K562 (cell line): Measurements from ENCODE around the gene ZSWIM1. TPM values are rescaled to one million over a fixed set of nuclear protein-coding genes. Genes with fewer than 3 reads are reported as not detected.
A peak's percentile ranks its signal among the peaks of the same experiment; 100 is the strongest.

Experiments
- ARNT ChIP-seq, 2 experiments: fragments of 450-650 bp; IDR thresholded peaks; 2 replicates each; pipeline ENCODE4 v1.6.1; 2016; ENCODE audit warnings: mild to moderate bottlenecking in 1 of 2
- ATF3 ChIP-seq, 2 experiments: fragments of 450-650 bp in 1 of 2; sonication (generic) in 1 of 2; formaldehyde crosslinking in 1 of 2; IDR thresholded peaks in 1 of 2; conservative IDR thresholded peaks in 1 of 2; 2 replicates each; pipeline versions ENCODE4 v1.6.1 to v1.8.1; 2016 to 2023; ENCODE audit warnings: mild to moderate bottlenecking in 2 of 2, moderate library complexity in 2 of 2, inconsistent platforms in 1 of 2, missing genetic modification reagents in 1 of 2
- CHD4 ChIP-seq: fragments of 200-600 bp; sonication (generic); IDR thresholded peaks from 3 replicates; pipeline ENCODE4 v1.6.1; 2012; ENCODE audit warnings: low read depth, mild to moderate bottlenecking, mixed read lengths, low read length, inconsistent platforms; ENCODE audit not compliant: insufficient read depth, insufficient replicate concordance, poor library complexity, severe bottlenecking
- CTBP1 ChIP-seq: fragments of 450-650 bp; IDR thresholded peaks from 2 replicates; pipeline ENCODE4 v1.6.1; 2016; ENCODE audit warnings: borderline replicate concordance
- EP400 ChIP-seq: fragments of 450-650 bp; IDR thresholded peaks from 2 replicates; pipeline ENCODE4 v1.6.1; 2017; ENCODE audit warnings: antibody characterized with exemption, mild to moderate bottlenecking, moderate library complexity
- ETV5 ChIP-seq: sonication (generic); formaldehyde crosslinking; IDR thresholded peaks from 2 replicates; pipeline ENCODE4 v1.4.0; 2020; ENCODE audit warnings: low read depth, mild to moderate bottlenecking, missing genetic modification reagents
- FOXO4 ChIP-seq: fragments of 450-650 bp; formaldehyde crosslinking; IDR thresholded peaks from 2 replicates; pipeline ENCODE4 v1.4.0; 2020; ENCODE audit warnings: mild to moderate bottlenecking, moderate library complexity
- GABPA ChIP-seq: fragments of 200-800 bp; sonication (Bioruptor generic); conservative IDR thresholded peaks from 2 replicates; pipeline ENCODE4 v1.6.1; 2016; ENCODE audit warnings: low read depth, missing genetic modification characterization, missing compliant biosample characterization
- L3MBTL2 ChIP-seq: fragments of 450-650 bp; IDR thresholded peaks from 2 replicates; pipeline ENCODE4 v1.6.1; 2016; ENCODE audit warnings: mild to moderate bottlenecking, moderate library complexity
- MBD1 ChIP-seq: fragments of 250-450 bp; sonication (Bioruptor Pico); IDR thresholded peaks from 2 replicates; pipeline ENCODE4 v1.8.0; 2022; ENCODE audit warnings: inconsistent platforms
- MCM2 ChIP-seq: fragments of 450-650 bp; IDR thresholded peaks from 2 replicates; pipeline ENCODE4 v1.6.1; 2017; ENCODE audit warnings: low read depth, mild to moderate bottlenecking
- MED1 ChIP-seq: sonication (generic); formaldehyde crosslinking; IDR thresholded peaks from 2 replicates; pipeline ENCODE4 v1.8.1; 2023; ENCODE audit warnings: missing genetic modification reagents, borderline replicate concordance
- MLLT1 ChIP-seq, 2 experiments: fragments of 450-650 bp; IDR thresholded peaks; 2 replicates each; pipeline ENCODE4 v1.6.1; 2016
- NFIX ChIP-seq: fragments of 250-450 bp; sonication (Bioruptor Pico); IDR thresholded peaks from 2 replicates; pipeline ENCODE4 v1.4.0; 2020; ENCODE audit warnings: low read depth, mild to moderate bottlenecking, moderate library complexity
- PHF21A ChIP-seq: fragments of 450-650 bp; IDR thresholded peaks from 2 replicates; pipeline ENCODE4 v1.6.1; 2017; ENCODE audit warnings: low read depth, borderline replicate concordance
- PPARD ChIP-seq: fragments of 250-450 bp; sonication (Bioruptor Pico); IDR thresholded peaks from 2 replicates; pipeline ENCODE4 v1.8.0; 2022; ENCODE audit warnings: inconsistent platforms, mild to moderate bottlenecking, moderate library complexity
- PRPF4 ChIP-seq: fragments of 200-400 bp; formaldehyde crosslinking; IDR thresholded peaks from one replicate; pipeline ENCODE4 v1.6.1; 2017; ENCODE audit warnings: low read length, low read depth, mild to moderate bottlenecking; ENCODE audit not compliant: insufficient read depth, poor library complexity, severe bottlenecking
- SIN3B ChIP-seq: fragments of 450-650 bp; IDR thresholded peaks from 2 replicates; pipeline ENCODE4 v1.6.1; 2017; ENCODE audit warnings: low read depth, mild to moderate bottlenecking, moderate library complexity
- SMARCA5 ChIP-seq: fragments of 450-650 bp; IDR thresholded peaks from 2 replicates; pipeline ENCODE4 v1.6.1; 2016
- TEAD4 ChIP-seq, 2 experiments: sonication (generic) in 1 of 2; formaldehyde crosslinking in 1 of 2; IDR thresholded peaks; 2 replicates each; pipeline versions ENCODE4 v1.6.1 to v1.8.0; 2012 to 2022; ENCODE audit warnings: borderline replicate concordance in 1 of 2, inconsistent platforms in 1 of 2, low read length in 1 of 2, mild to moderate bottlenecking in 1 of 2, missing genetic modification reagents in 1 of 2
- ZNF263 ChIP-seq: sonication (generic); formaldehyde crosslinking; IDR thresholded peaks from 2 replicates; pipeline ENCODE4 v1.8.0; 2022; ENCODE audit warnings: mild to moderate bottlenecking, missing genetic modification reagents, borderline replicate concordance
- ZZZ3 ChIP-seq: fragments of 450-650 bp; IDR thresholded peaks from 2 replicates; pipeline ENCODE4 v1.6.1; 2016; ENCODE audit warnings: antibody characterized with exemption, mild to moderate bottlenecking, moderate library complexity
- polyA plus RNA-seq, 8 experiments: library from polyadenylated mRNA; depleted of rRNA in 4 of 8; stranded (reverse) in 5 of 8; unstranded in 3 of 8; fragments of >200 nt; fragmentation: Nextera tagmentation in 2 of 8; fragmentation: Illumina TruSeq in 1 of 8; extraction: Ambion mirVana in 2 of 8; extraction: Trizol in 1 of 8; gene quantifications; 2 replicates each; pipeline versions ENCODE4 v1.2.1 to v1.2.3, GENCODE V29; 2011 to 2014; ENCODE audit warnings: inconsistent platforms in 1 of 8, missing spikeins in 1 of 8
- total RNA-seq, 7 experiments: library from RNA; depleted of rRNA in 6 of 7; stranded (reverse); fragments of >200 nt in 6 of 7; fragmentation: Illumina TruSeq in 2 of 7; extraction: Trizol in 2 of 7; gene quantifications; 2 replicates each; pipeline versions ENCODE4 v1.2.1 to v1.2.3, GENCODE V29; 2011 to 2021; ENCODE audit warnings: low replicate concordance in 1 of 7

ZSWIM1 gene
- total and polyA plus RNA-seq, 9 of the 15 experiments (the other 6 are each of a cell fraction or from before 2014, with no cell fraction given): 2.5 to 15.6 (median 9.5) TPM

- no peak for TF ChIP-seq SIN3B
- TF ChIP-seq ZNF263: no peak
- TF ChIP-seq ARNT (IDR thresholded peaks at IDR 0.05): no peak
- TF ChIP-seq NFIX: no peak
- TF ChIP-seq ATF3 (IDR thresholded peaks at IDR 0.05): peak; percentile 73
- no peak for TF ChIP-seq ATF3 (CRISPR knock-in tag; conservative IDR thresholded peaks at IDR 0.05)
- TF ChIP-seq PRPF4: no peak
- TF ChIP-seq ETV5 (CRISPR knock-in tag): no peak
- TF ChIP-seq GABPA (tag): 0 out of 2 replicates have a peak, but pooled peaks have one; percentile 29
- no peak for TF ChIP-seq MCM2
- TF ChIP-seq ZZZ3: no peak
- no peak for TF ChIP-seq MED1
- no peak for TF ChIP-seq EP400
- TF ChIP-seq TEAD4 (IDR thresholded peaks at IDR 0.05; ENCODE audit: low read length): no peak
- no peak for TF ChIP-seq TEAD4 (CRISPR knock-in tag; IDR thresholded peaks at IDR 0.05; ENCODE audit: borderline replicate concordance)
- peak; percentile 59; the same call in 1 of the 2 replicates for TF ChIP-seq SMARCA5
- peak; percentile 23; the same call in 1 of the 2 replicates for TF ChIP-seq CTBP1
- TF ChIP-seq FOXO4 (CRISPR knock-in tag): no peak
- TF ChIP-seq MLLT1 (IDR thresholded peaks at IDR 0.05): no peak
- TF ChIP-seq CHD4: peak; percentile 16
- no peak for TF ChIP-seq PPARD (CRISPR knock-in tag)
- no peak for TF ChIP-seq L3MBTL2
- no peak for TF ChIP-seq MBD1 (CRISPR knock-in tag)
- peak; percentile 45; the same call in 1 of the 2 replicates for TF ChIP-seq PHF21A
Measured at GRCh38 chr20:45833030-45833882, 47.8 kb upstream of the ZSWIM1 start, which contains the start of gene SNX21 (continued).
